ENCODE data around the gene MCOLN2. TPM values are rescaled to one million over a fixed set of nuclear protein-coding genes. Genes with fewer than 3 reads are reported as not detected.
"Not testable (repeated sequence)": the region's sequence is repeated elsewhere in the genome, so short reads cannot be mapped to it uniquely, and the experiment has no call there.

The MCOLN2 gene
- total and polyA plus RNA-seq, 2 donors = 0.43 to 0.90 TPM

DNA sequence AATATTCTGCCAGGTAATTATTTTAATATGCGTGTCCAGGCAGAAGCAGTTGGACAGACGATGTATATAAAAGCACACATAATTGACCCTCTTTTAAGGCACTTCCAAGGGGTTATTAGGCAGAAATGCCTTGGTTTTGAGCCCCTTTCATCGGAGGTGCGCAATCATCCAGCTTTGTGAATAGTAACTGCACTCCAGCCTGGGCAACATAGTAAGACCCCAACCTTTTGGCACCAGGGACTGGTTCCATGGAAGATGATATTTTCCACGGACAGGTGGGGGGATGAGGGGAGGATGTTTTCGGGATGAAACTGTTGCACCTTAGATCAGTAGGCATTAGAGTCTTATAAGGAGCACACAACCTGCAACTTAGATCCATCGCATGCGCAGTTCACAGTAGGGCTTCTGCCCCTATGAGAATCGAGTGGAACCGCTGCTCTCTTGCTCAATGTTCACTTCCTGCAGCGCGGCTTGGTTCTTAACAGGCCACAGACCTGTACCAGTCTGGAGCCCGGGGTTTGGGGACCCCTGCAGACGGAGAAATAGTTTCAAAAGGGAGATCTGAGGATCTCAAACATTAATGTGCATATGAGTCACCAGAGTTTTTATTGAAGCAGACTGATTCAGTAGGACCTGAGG lies 1.8 kb upstream of the MCOLN2 start:
- WGBS = 35% methylated on average over 14 of the region's 14 CpGs
- H3K4me1 ChIP-seq (ENCODE audit: insufficient read depth) = peaks cover 4% of the 10 kb centered on the region
- no peak overlapping the region for H3K4me3 ChIP-seq (ENCODE audit: low read depth, low read length)
- no peaks in the 10 kb centered on the region for H3K36me3 ChIP-seq (ENCODE audit: insufficient read depth)
- H3K27ac ChIP-seq (ENCODE audit: low read depth) = no peak overlapping the region
- DNase-seq (ENCODE audit: extremely low spot score) = no peak

- no peaks in the 10 kb centered on the region for H3K36me3 ChIP-seq (ENCODE audit: insufficient read depth)
- DNase-seq (ENCODE audit: extremely low spot score) = no peak
- WGBS = 1% methylated on average over 58 of the region's 58 CpGs
- peak overlapping the region; percentile 67 for H3K4me3 ChIP-seq (ENCODE audit: low read depth, low read length)
- no peak overlapping the region for H3K27ac ChIP-seq (ENCODE audit: low read depth)
- peaks cover 4% of the 10 kb centered on the region for H3K4me1 ChIP-seq (ENCODE audit: insufficient read depth)
Observed at GRCh38 chr1:84997667-84998600, 1.0 kb upstream of the MCOLN2 start.

DNA sequence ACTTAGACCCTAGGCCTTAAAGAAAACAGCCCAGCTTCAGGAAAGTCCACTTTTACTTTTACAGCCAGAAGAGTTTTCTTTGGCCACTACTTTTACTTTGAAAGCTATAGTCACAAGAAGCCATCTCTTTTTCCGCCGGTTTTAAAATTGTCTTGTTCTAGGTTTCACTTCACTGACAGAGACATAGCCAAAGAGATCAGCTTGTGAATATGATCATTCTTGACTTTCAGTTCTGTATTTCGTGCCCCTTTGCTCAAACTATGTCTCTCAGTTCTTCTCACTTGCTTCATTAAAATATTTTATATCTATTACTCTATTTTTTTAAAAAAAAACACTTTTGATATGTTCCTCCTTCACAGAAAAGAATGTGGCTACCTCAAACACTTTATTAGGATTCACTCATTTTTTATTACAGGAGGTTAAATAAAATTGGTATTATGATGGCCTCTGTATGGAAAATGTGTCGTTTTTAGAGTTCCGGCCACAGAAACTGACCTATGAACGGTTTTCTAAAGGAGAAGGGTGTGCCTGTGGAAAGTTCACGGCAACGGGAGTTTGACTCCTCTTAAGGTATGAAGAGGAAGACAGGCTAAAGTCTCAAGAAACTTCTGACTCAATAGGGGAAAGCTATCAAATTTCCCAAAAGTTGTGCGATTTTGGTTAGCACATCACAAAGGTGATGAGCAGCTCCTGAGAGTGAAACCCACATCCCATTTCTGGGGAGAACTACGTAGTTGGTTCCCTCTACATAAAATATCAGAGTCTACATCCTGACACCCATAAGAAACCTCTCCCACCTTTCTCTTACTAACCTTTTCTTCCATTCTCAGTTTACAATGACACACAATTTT lies 1.2 kb downstream of the MCOLN2 start:
- peaks cover 4% of the 10 kb centered on the region for H3K4me1 ChIP-seq (ENCODE audit: insufficient read depth)
- H3K27ac ChIP-seq (ENCODE audit: low read depth) = no peak overlapping the region
- 83% methylated on average over 10 of the region's 10 CpGs for WGBS
- no peak for DNase-seq (ENCODE audit: extremely low spot score)
- H3K4me3 ChIP-seq (ENCODE audit: low read depth, low read length) = no peak overlapping the region
- no peaks in the 10 kb centered on the region for H3K36me3 ChIP-seq (ENCODE audit: insufficient read depth)

DNA sequence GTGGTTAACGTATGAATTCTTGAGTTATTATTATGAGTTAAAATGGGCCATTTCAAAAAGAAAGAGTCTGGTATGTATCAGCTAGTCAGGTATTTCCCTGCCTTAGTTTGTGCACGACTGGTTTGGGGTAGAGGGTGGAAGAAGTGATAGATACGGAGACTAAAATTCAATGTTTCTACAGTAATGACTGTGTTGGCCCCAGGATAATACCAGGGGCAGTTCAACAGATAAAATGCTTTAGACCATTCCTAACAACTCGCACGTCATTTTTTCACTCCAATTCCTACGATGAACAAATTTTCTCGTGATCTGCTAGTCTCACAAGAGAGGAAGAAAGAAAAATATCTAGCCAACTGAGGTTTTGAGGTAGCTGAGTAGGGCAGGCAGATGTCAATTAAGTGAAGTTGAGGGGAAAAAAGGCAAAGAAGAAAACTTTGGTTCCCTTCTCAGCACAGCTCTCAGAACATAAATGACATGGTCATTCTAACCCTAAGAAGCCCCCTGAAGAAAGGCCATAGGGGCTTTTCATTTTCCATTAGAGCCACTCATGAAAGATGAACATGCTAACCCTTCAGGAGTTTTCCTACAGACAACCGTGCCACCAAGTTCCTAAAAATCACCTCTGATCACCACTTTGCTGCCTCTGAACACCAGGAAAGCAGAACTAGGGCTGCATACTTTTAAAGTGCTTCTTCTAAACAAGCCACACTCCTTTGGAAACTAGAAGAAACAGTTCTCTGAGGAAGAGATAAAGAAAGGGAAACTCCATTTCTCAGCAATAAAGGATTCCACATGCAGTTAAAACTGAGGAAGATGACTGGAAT lies 5.6 kb downstream of the MCOLN2 start:
- Histone ChIP-seq H3K4me3 (ENCODE audit: low read depth, low read length) (no peak overlapping the region), H3K4me1 (ENCODE audit: insufficient read depth) (no peaks in the 10 kb centered on the region), H3K27ac (ENCODE audit: low read depth) (no peak overlapping the region), H3K36me3 (ENCODE audit: insufficient read depth) (no peaks in the 10 kb centered on the region)
- DNase-seq (ENCODE audit: extremely low spot score) = no peak
- 66% methylated on average over 8 of the region's 8 CpGs for WGBS

- WGBS = 57% methylated on average over 2 of the region's 2 CpGs
- H3K27ac ChIP-seq (ENCODE audit: low read depth) = no peak overlapping the region
- H3K4me1 ChIP-seq (ENCODE audit: insufficient read depth) = no peaks in the 10 kb centered on the region
- no peaks in the 10 kb centered on the region for H3K36me3 ChIP-seq (ENCODE audit: insufficient read depth)
- no peak for DNase-seq (ENCODE audit: extremely low spot score)
- H3K4me3 ChIP-seq (ENCODE audit: low read depth, low read length) = no peak overlapping the region
Observed at GRCh38 chr1:84988588-84988987, 8.3 kb downstream of the MCOLN2 start.

DNA sequence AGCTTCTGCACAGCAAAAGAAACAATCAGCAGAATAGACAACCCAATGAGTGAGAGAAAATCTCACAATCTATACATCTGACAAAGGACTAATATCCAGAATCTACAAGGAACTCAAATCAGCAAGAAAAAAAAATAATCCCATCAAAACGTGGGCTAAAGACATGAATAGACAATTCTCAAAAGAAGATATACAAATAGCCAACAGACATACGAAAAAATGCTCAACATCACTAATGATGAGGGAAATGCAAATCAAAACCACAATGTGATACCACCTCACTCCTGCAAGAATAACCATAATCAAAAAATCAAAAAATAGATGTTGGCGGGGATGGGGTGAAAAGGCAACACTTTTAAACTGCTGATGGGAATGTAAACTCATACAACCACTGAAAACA lies 10.4 kb downstream of the MCOLN2 start:
- H3K27ac ChIP-seq (ENCODE audit: low read depth); DNase-seq (ENCODE audit: extremely low spot score): not testable (repeated sequence)
- 81% methylated on average over 3 of the region's 3 CpGs for WGBS

GRCh38 chr1:84985365-84985764 lies 11.5 kb downstream of the MCOLN2 start:
- Histone ChIP-seq H3K4me3 (ENCODE audit: low read depth, low read length) (no peak overlapping the region), H3K27ac (ENCODE audit: low read depth) (no peak overlapping the region), H3K4me1 (ENCODE audit: insufficient read depth) (no peaks in the 10 kb centered on the region), H3K36me3 (ENCODE audit: insufficient read depth) (no peaks in the 10 kb centered on the region)
- no peak for DNase-seq (ENCODE audit: extremely low spot score)

More for the DNA sequence above, 10.4 kb downstream of the MCOLN2 start:
- H3K36me3 ChIP-seq (ENCODE audit: insufficient read depth); H3K4me3 ChIP-seq (ENCODE audit: low read depth, low read length); H3K4me1 ChIP-seq (ENCODE audit: insufficient read depth): not testable (repeated sequence)

GRCh38 chr1:84982395-84982794 lies 14.5 kb downstream of the MCOLN2 start:
- Histone ChIP-seq H3K36me3 (ENCODE audit: insufficient read depth) (no peaks in the 10 kb centered on the region), H3K4me1 (ENCODE audit: insufficient read depth) (no peaks in the 10 kb centered on the region), H3K27ac (ENCODE audit: low read depth) (no peak overlapping the region), H3K4me3 (ENCODE audit: low read depth, low read length) (no peak overlapping the region)
- no peak for DNase-seq (ENCODE audit: extremely low spot score)
- 84% methylated on average over 2 of the region's 2 CpGs for WGBS

GRCh38 chr1:84975035-84975434 lies 21.9 kb downstream of the MCOLN2 start:
- no peak overlapping the region for H3K27ac ChIP-seq (ENCODE audit: low read depth)
- H3K4me3 ChIP-seq (ENCODE audit: low read depth, low read length) = no peak overlapping the region
- no peaks in the 10 kb centered on the region for H3K36me3 ChIP-seq (ENCODE audit: insufficient read depth)
- H3K4me1 ChIP-seq (ENCODE audit: insufficient read depth) = no peaks in the 10 kb centered on the region
- 59% methylated on average over 2 of the region's 2 CpGs for WGBS
- DNase-seq (ENCODE audit: extremely low spot score) = no peak

GRCh38 chr1:84973498-84974334 lies 23.2 kb downstream of the MCOLN2 start:
- Histone ChIP-seq H3K4me3 (ENCODE audit: low read depth, low read length) (no peak overlapping the region), H3K4me1 (ENCODE audit: insufficient read depth) (no peaks in the 10 kb centered on the region), H3K36me3 (ENCODE audit: insufficient read depth) (no peaks in the 10 kb centered on the region), H3K27ac (ENCODE audit: low read depth) (no peak overlapping the region)
- no peak for DNase-seq (ENCODE audit: extremely low spot score)
- 74% methylated on average over 7 of the region's 7 CpGs for WGBS

DNA sequence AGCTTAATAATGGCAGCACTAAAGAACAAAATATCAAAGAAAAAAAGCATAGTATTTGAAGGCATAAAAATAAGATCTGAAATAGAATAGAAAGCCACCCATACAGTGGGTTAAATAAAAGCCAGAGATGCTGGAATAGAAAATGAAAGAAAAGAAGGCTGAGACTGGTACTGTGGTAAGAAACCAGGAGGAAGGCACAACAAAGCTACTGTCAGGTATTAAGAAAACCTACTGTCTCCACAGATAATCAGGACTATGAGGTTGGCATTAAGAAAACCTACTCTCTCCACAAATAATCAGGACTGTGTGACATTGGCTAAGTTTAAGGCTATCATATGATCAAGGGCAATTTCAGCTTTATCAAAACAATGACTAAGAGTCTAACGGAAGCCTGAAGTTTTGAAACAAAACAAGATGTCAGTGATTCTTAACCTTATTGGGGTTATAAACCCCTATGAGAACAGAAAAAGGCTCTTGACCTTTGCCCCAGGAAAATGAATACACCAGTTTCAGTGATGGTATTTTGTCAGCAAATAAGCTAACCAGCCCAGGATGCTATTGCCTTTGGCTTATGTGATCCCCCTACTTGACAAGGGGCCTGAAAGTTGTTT lies 24.4 kb downstream of the MCOLN2 start:
- Histone ChIP-seq H3K4me3 (ENCODE audit: low read depth, low read length) (no peak overlapping the region), H3K36me3 (ENCODE audit: insufficient read depth) (no peaks in the 10 kb centered on the region), H3K4me1 (ENCODE audit: insufficient read depth) (no peaks in the 10 kb centered on the region), H3K27ac (ENCODE audit: low read depth) (no peak overlapping the region)
- no peak for DNase-seq (ENCODE audit: extremely low spot score)
- 71% methylated on average over 1 of the region's 1 CpG for WGBS

DNA sequence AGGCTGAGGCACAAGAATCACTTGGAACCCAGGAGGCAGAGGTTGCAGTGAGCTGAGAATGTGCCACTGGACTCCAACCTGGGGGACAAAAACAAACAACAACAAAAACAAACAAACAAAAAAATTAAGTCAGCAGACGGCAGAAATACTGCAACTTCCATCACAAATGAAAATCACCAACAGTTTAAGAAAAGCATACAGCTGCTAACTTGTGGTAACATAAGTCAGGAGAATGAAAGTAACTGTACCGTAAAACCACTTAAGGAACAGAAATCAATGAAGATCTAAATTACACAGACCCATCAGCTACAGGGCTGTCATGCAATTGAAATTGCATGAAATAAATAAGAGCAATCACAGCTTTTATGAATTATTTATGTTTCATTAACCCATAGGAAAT lies 25.0 kb downstream of the MCOLN2 start:
- H3K4me1 ChIP-seq (ENCODE audit: insufficient read depth) = no peaks in the 10 kb centered on the region
- 85% methylated on average over 2 of the region's 2 CpGs for WGBS

More for the DNA sequence above, 25.0 kb downstream of the MCOLN2 start:
- H3K27ac ChIP-seq (ENCODE audit: low read depth) = no peak overlapping the region
- H3K36me3 ChIP-seq (ENCODE audit: insufficient read depth) = no peaks in the 10 kb centered on the region
- H3K4me3 ChIP-seq (ENCODE audit: low read depth, low read length) = no peak overlapping the region
- DNase-seq (ENCODE audit: extremely low spot score) = no peak
